Middle frontal gyrus (tissue), 1 donor: ENCODE data around the gene ZRANB2.
A peak's percentile ranks its signal among the peaks of the same experiment; 100 is the strongest.

Experiments used
- DNase-seq: peaks from one replicate; pipeline ENCODE4 v3.0.0-alpha.2; 2015; ENCODE audit warnings: low spot score; ENCODE audit errors: extremely low spot score

ZRANB2 gene

GRCh38 chr1:71080739-71081696 lies at the start of gene ZRANB2:
Gene ZRANB2, minus strand, starts transcription at chr1:71081035. Its CDS starts 40 bp downstream, at chr1:71080995.
- peak; percentile 68 for DNase-seq

GRCh38 chr1:71128060-71128459 lies 47.2 kb upstream of the ZRANB2 start:
- DNase-seq: no peak

DNA sequence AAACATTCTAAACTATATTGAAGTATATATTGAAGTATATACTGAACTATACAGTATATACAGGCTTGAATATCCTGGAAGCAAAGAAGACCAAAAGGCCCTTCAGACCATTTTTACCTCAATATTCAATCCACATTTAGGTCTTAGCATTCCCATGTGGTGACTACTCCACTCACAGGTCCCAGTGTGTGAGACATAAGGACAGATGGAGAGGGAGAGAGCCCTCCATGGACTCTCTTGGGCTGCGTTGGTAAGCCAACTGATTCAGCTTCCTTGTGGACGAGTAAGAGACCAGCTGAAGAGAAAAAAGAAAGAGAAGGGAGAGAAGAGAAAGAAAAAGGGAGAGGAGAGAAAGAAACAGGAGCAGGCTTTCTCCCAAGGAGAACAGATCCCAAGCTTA lies 37.3 kb upstream of the ZRANB2 start:
- no peak for DNase-seq

GRCh38 chr1:71116729-71117128 lies 35.9 kb upstream of the ZRANB2 start:
- no peak for DNase-seq

- DNase-seq: no peak
Observed at GRCh38 chr1:71106658-71107322, 26.0 kb upstream of the ZRANB2 start.

GRCh38 chr1:71104417-71104816 lies 23.6 kb upstream of the ZRANB2 start:
- no peak for DNase-seq

- DNase-seq: no peak
Observed at GRCh38 chr1:71101839-71102376, 21.1 kb upstream of the ZRANB2 start.

GRCh38 chr1:71097428-71097827 lies 16.6 kb upstream of the ZRANB2 start:
- no peak for DNase-seq

- DNase-seq: no peak
Observed at GRCh38 chr1:71094913-71095312, 14.1 kb upstream of the ZRANB2 start.

DNA sequence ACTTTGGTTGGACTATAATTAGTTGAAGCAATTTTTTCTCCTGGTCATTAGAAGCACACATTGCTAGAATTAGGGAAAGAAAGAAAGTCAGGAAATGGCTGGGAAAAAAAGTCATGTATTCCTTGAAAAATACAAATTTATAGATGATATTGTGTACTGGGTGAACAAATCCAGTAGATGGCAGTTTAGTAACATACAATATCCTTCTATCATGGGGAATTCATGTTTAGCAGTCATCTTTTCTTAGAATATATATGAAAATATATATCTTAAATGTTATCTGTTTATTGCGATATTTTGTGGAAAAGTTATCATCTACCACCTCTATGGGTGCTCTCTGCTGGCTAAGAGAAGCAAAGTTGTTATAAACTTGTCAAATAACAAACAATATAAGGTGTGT lies 13.1 kb upstream of the ZRANB2 start:
- no peak for DNase-seq

DNA sequence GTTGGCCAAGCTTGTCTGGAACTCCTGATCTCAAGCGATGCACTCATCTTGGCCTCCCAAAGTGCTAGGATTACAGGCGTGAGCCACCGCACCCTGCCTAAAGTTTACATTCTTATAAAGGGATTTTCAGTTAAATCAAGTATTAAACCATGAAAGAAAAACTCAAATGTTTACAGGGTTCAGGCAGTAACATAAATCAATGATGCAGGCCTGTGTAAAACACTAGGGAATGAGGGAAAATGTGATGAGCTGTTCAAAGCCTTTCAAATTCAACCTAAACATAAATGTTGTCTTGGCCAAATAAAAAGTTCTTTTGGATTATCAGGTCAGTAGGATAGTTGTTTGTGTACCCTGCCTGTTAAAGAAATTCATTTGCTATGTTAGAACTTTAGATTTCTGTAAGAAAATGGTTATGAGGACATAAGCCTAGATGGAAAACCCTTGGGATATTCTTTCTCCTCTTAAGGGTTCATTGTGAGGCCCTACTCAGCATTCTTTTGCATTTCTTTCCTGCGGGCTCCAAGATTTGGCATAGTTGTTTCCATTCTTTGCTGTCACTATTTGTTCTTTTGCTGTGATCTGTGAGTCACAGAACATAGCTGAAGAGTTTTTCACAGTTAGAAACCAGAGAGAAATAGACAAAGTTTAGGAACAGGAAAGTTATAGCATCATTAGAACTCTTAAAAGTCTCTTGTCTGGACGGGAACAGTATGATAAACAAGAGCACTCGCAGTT lies 8.9 kb upstream of the ZRANB2 start:
- DNase-seq: no peak

DNA sequence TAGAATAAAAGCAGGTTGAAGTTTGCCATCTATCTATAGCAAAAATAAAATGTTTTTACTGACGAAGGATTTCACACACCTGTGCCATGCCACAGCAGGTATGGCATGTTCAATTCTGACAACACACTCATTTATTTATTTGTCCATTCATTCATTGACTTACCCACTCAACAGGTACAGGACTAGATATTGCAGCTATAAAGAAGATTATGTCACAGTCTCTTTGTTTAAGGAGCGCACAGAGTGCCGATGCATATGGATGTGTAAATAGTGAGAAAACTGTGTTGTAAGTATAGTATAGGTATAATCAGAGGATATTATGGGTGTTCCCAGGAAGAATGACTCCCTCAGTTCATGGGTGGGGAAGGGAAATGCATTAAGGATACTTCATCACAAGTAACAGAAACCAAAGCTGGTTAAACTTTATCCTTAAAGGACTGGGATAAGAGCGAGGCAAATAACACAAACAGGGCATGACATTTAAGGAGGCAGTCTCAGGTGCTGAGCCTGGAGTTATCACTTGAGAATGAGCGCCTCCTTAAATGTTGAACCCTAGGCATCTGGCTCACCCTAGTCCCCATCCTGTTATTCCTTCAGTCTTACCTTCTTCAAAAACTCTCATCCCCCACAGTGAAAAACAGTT lies 7.9 kb upstream of the ZRANB2 start:
- no peak for DNase-seq

DNA sequence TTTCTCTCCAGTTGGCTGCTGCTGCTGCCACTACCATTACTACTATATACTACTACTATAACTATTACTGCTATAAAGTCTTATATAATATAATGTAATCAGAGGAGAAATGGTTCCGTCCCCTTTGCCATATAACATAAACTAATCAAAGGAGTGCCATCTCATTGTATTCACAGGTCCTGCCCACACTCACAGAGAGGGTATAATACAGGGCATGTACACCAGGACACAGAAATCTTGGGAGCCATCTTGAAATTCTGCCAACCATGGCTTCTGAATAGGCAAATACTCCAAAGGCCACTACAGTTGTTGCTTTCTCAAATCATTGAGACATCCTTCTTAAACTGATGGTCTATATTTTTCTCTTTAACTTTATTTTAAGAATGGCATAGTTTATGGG lies 6.9 kb upstream of the ZRANB2 start:
- no peak for DNase-seq

- DNase-seq: no peak
Observed at GRCh38 chr1:71087060-71087459, 6.2 kb upstream of the ZRANB2 start.

GRCh38 chr1:71086331-71086730 lies 5.5 kb upstream of the ZRANB2 start:
- no peak for DNase-seq

DNA sequence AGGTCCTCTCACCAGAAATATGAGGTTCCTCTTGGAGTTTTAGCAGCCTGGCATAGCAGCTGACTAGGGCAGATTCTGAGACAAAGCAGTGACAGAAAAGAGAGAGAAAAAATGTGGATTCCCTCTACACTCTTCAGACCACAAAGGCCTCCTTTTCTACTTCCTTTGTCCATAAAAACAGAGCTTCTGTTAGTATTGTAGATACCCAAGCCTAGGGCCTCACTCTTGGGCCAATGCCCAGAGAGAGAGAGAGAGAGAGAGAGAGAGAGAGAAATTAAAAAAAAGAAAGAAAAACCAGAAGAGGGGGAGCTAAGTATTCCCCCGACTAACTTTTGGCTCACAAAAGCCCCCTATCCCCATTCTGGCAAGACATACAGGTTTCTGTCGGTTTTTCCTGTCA lies 2.4 kb upstream of the ZRANB2 start:
- DNase-seq: peak; percentile 8

- DNase-seq: no peak
Observed at GRCh38 chr1:71081697-71082080, 854 bp upstream of the ZRANB2 start.

DNA sequence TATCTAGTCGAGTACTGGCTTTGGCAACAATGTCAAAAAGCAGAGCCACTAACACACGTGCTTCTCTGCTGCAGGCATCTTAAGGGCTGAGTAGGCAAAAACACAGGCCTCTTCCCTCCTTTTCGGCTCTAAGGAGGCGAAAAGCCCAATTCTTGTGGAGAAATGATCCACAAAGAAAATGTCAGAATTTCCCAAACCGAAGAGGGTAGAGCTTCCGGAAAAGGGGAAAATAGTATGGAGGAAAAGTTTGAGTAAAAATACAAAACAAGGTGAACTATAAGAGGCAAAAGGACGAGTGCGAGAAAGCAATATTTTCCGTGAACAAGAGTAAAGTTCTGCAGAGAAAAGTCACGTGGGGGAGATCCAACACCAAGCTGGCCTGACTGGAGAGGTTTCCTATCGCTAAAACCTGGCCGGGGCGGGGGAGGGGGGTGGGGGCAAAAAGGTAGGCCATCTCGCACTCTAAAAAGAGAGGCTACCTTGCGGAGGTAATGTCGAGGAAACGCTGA lies 551 bp downstream of the ZRANB2 start:
- no peak for DNase-seq

GRCh38 chr1:71074681-71075080 lies 6.2 kb downstream of the ZRANB2 start:
- DNase-seq: no peak

GRCh38 chr1:71072273-71072672 lies 8.6 kb downstream of the ZRANB2 start:
- DNase-seq: no peak

DNA sequence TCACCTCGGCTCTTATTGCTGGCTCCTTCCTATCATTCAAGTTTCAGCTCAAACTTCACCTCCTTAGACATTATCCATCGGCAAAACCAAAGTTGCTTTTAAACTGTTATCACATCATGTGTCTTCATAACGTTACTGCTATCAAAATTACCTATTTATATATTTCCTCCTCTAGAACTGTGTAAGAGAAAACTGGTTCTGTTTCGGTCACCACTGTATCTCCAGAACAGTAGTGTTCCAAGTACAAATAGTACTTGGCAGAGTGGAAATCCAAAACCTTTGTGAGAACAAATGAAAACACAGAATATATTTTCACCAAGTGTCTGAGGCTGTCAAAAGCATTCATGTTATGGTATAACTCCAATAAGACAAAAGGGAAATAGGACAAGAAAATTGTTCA lies 9.1 kb downstream of the ZRANB2 start:
- DNase-seq: no peak
